Keratinocyte (primary cell): Measurements from ENCODE around the gene ARHGEF35. TPM values are rescaled to one million over a fixed set of nuclear protein-coding genes. Genes with fewer than 3 reads are reported as not detected.
"Not testable (repeated sequence)": the region's sequence is repeated elsewhere in the genome, so short reads cannot be mapped to it uniquely, and the experiment has no call there.

ENCODE experiments used
- DNase-seq: peaks from one replicate; pipeline ENCODE4 v3.0.0-alpha.2; 2011; ENCODE audit warnings: low read depth, missing footprints, low spot score
- FAIRE-seq: peaks from 2 replicates; lab custom pipeline; 2011; peaks lifted over from hg19 to GRCh38; lab: Jason Lieb, UNC
- H2AFZ ChIP-seq: 2 replicates; pipeline ENCODE4 v1.6.0; 2012; ENCODE audit warnings: low read length, control low read depth, inconsistent platforms; ENCODE audit not compliant: control insufficient read depth
- H3K27ac ChIP-seq: 2 replicates; pipeline ENCODE4 v1.5.1; 2011; ENCODE audit warnings: low read length; ENCODE audit not compliant: control insufficient read depth, insufficient read depth
- H3K27me3 ChIP-seq: 3 replicates; pipeline ENCODE4 v1.6.0; 2011; ENCODE audit warnings: low read length; ENCODE audit not compliant: control insufficient read depth, insufficient read depth; ENCODE audit errors: extremely low read depth
- H3K36me3 ChIP-seq, 2 experiments: 2 replicates in 1 of 2; 3 replicates in 1 of 2; pipeline ENCODE4 v1.5.1; 2011; ENCODE audit warnings: low read length in 2 of 2, mild to moderate bottlenecking in 1 of 2; ENCODE audit not compliant: control insufficient read depth in 2 of 2, insufficient read depth in 2 of 2; ENCODE audit errors: extremely low read depth in 1 of 2
- H3K4me1 ChIP-seq: 3 replicates; pipeline ENCODE4 v1.5.1; 2011; ENCODE audit warnings: low read length; ENCODE audit not compliant: control insufficient read depth, insufficient read depth; ENCODE audit errors: extremely low read depth
- H3K4me2 ChIP-seq: 3 replicates; pipeline ENCODE4 v1.6.0; 2011; ENCODE audit warnings: low read depth, low read length; ENCODE audit not compliant: control insufficient read depth, insufficient read depth; ENCODE audit errors: extremely low read depth
- H3K4me3 ChIP-seq, 3 experiments: fragments of 200-600 bp in 1 of 3; sonication (generic) in 1 of 3; 2 replicates in 2 of 3; 3 replicates in 1 of 3; pipeline ENCODE4 v1.5.1; 2011 to 2016; ENCODE audit warnings: low read length in 3 of 3, mild to moderate bottlenecking in 3 of 3, control low read depth in 2 of 3, inconsistent platforms in 1 of 3, low read depth in 1 of 3, mixed read lengths in 1 of 3, mixed run types in 1 of 3, moderate library complexity in 1 of 3; ENCODE audit not compliant: control insufficient read depth in 2 of 3, insufficient read depth in 2 of 3; ENCODE audit errors: extremely low read depth in 1 of 3
- H3K79me2 ChIP-seq: 2 replicates; pipeline ENCODE4 v1.6.0; 2012; ENCODE audit warnings: low read length; ENCODE audit not compliant: control insufficient read depth, insufficient read depth
- H3K9ac ChIP-seq: 3 replicates; pipeline ENCODE4 v1.6.0; 2011; ENCODE audit warnings: low read length; ENCODE audit not compliant: control insufficient read depth, insufficient read depth; ENCODE audit errors: extremely low read depth
- H3K9me1 ChIP-seq: 3 replicates; pipeline ENCODE4 v1.6.0; 2011; ENCODE audit warnings: low read length; ENCODE audit not compliant: control insufficient read depth, insufficient read depth; ENCODE audit errors: extremely low read depth
- H3K9me3 ChIP-seq: 2 replicates; pipeline ENCODE4 v1.5.1; 2012; ENCODE audit warnings: low read depth, low read length; ENCODE audit not compliant: control insufficient read depth
- H4K20me1 ChIP-seq: 3 replicates; pipeline ENCODE4 v1.6.0; 2011; ENCODE audit warnings: low read length; ENCODE audit not compliant: control insufficient read depth, insufficient read depth; ENCODE audit errors: extremely low read depth
- dilution Hi-C: fragments of 300-500 bp; cut with MboI; formaldehyde crosslinking; loops from one replicate; pipeline ENCODE4 v1.7.0; 2020; ENCODE audit warnings: low sequenced_read_pairs; ENCODE audit not compliant: extremely low pct_ligation_motif_present
- polyA plus RNA-seq, 5 experiments: library from polyadenylated mRNA; depleted of rRNA in 3 of 5; stranded (reverse) in 3 of 5; stranded (forward) in 1 of 5; unstranded in 1 of 5; fragments of >200 nt; gene quantifications; 1 replicate in 1 of 5; 2 replicates in 3 of 5; 3 replicates in 1 of 5; pipeline versions ENCODE4 v1.2.1 to v1.2.3, GENCODE V29; 2011 to 2012; ENCODE audit warnings: missing spikeins in 2 of 5, low read depth in 1 of 5, low replicate concordance in 1 of 5

Gene ARHGEF35
- polyA plus RNA-seq, 1 donor (not counting 4 experiments of a cell fraction or from before 2014, with no cell fraction given) = 12.2 TPM

DNA sequence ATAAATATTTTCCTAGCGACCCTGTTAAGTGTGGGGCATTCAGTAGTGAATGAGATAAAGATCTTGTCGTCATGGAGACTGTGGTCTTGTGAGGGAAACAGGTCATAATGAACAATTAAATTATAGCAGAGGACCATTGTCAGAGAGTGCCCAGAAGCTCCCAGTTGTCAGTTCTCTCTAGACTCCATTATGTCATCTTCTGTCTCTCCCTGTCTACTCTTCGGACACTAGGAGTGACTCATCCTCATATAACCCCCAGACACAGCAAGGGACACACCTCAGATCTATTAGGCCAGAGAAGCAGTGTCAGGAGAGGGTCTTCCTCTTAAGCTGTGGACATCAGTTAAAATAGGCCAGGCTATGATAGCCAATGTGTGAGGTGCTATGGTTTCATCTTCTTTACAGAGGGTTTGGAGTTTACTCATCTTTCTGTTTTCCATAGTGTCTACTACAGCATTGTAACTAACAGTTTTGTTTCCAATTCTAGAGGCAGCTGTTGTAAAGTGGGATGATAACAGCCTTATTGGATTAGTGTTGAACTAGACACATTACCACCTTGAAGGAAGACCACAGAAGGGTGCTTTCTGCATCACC, 7.0 kb downstream of the ARHGEF35 start:
- H3K4me2 ChIP-seq, H4K20me1 ChIP-seq, DNase-seq, FAIRE-seq, H2AFZ ChIP-seq, H3K27me3 ChIP-seq, H3K79me2 ChIP-seq, H3K9ac ChIP-seq, dilution Hi-C loops, H3K4me1 ChIP-seq, H3K27ac ChIP-seq, H3K9me3 ChIP-seq, H3K36me3 ChIP-seq, H3K9me1 ChIP-seq, H3K4me3 ChIP-seq: not testable (repeated sequence)

DNA sequence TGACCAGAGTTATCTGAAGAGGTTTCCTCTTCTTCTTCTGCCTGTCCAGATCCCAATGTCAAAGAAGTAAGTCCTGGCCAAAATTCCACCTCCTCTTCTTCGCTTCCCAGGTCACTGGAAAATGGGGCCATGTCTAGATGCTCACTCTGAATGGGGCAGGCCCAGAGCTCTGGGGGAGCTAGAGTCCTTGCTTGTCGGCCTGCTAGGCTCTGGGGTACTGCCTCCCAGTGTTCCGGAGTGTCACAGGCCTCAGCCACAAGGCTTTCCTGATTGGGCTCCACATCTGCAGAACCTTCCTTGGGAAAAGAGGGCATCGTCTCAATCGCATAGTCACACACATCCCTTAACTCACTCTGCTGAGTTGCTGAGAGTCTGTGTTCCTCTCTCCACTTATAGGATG, 7.8 kb downstream of the ARHGEF35 start:
- H3K79me2 ChIP-seq, H3K27ac ChIP-seq, H3K36me3 ChIP-seq, DNase-seq, H3K9me3 ChIP-seq, H3K9me1 ChIP-seq, H3K4me3 ChIP-seq, H3K9ac ChIP-seq, dilution Hi-C loops, FAIRE-seq, H3K4me1 ChIP-seq, H2AFZ ChIP-seq, H3K27me3 ChIP-seq, H3K4me2 ChIP-seq, H4K20me1 ChIP-seq: not testable (repeated sequence)

DNA sequence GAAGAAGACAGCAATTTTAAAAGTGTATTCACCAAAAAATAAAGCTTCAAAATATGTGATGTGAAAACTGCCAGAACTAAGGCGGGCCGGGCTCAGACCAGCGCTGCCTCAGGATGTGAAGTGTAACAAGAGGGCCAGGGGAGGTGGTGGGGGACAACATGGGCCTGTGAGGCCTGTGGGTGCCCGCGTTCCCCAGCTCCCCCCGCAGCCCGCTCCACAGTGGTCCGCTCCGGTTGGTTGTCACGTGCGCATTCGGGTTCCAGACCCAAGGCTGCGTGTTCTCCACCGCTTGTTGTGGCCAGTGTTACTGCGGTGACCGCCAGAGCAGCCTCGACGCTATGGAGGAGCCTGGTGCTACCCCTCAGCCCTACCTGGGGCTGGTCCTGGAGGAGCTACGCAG, 12.5 kb downstream of the ARHGEF35 start, which contains the start of gene CTAGE4:
Gene CTAGE4 (plus strand): TSS at position 301 of the 400 bp plus-strand sequence. CDS start 38 bp downstream, at position 339.
- DNase-seq, H3K9me3 ChIP-seq, H3K4me3 ChIP-seq, H3K79me2 ChIP-seq, FAIRE-seq, H3K36me3 ChIP-seq, H3K27me3 ChIP-seq, H3K27ac ChIP-seq, H3K9me1 ChIP-seq, H3K4me1 ChIP-seq, H3K4me2 ChIP-seq, H3K9ac ChIP-seq, dilution Hi-C loops, H2AFZ ChIP-seq, H4K20me1 ChIP-seq: not testable (repeated sequence)

GRCh38 chr7:144179165-144179479, 16.5 kb downstream of the ARHGEF35 start:
- H3K79me2 ChIP-seq, H3K27me3 ChIP-seq, H3K4me2 ChIP-seq, H3K4me1 ChIP-seq, H3K9ac ChIP-seq, H3K4me3 ChIP-seq, DNase-seq, H3K9me3 ChIP-seq, dilution Hi-C loops, H3K36me3 ChIP-seq, H3K9me1 ChIP-seq, H3K27ac ChIP-seq, H2AFZ ChIP-seq, FAIRE-seq, H4K20me1 ChIP-seq: not testable (repeated sequence)
